PC-9 (cell line): ENCODE results near the gene PAEP. TPM values are rescaled to one million over a fixed set of nuclear protein-coding genes. Genes with fewer than 3 reads are reported as not detected.

Experiments used
- BruUV-seq: library from RNA; stranded (reverse); fragments of 400-500 nt; replicated peaks from 2 replicates; lab custom pipeline; 2021; lab: Mats Ljungman, UMichigan
- CTCF ChIA-PET: fragments of 300-600 bp; sonication (Branson Sonifier 250); formaldehyde crosslinking; loops from one replicate; lab custom pipeline; 2022; ENCODE audit warnings: antibody characterized with exemption; lab: Charles Lee
- POLR2A ChIA-PET: fragments of 300-600 bp; sonication (Branson Sonifier 250); formaldehyde crosslinking; loops from one replicate; lab custom pipeline; 2022; ENCODE audit warnings: antibody characterized with exemption; ENCODE audit not compliant: unreplicated experiment; lab: Charles Lee
- DNase-seq, 2 experiments: peaks; one replicate each; pipeline versions ENCODE4 v3.0.0 to v3.0.0-alpha.2; 2015 to 2022; ENCODE audit warnings: mixed read lengths in 1 of 2
- H2AFZ ChIP-seq: fragments of 200-600 bp; sonication (generic); 2 replicates; pipeline ENCODE4 v1.8.1; 2017; ENCODE audit warnings: antibody characterized with exemption
- H3F3A ChIP-seq: fragments of 200-600 bp; sonication (generic); 2 replicates; pipeline ENCODE4 v1.8.1; 2017; ENCODE audit warnings: antibody characterized with exemption, mild to moderate bottlenecking, low read depth; ENCODE audit not compliant: insufficient read depth
- H3K27ac ChIP-seq: fragments of 200-600 bp; sonication (generic); 2 replicates; pipeline ENCODE4 v1.6.1; 2016; ENCODE audit warnings: mixed run types
- H3K27me3 ChIP-seq: fragments of 200-600 bp; sonication (generic); 2 replicates; pipeline ENCODE4 v1.6.1; 2016; ENCODE audit warnings: low read depth, mixed run types; ENCODE audit not compliant: insufficient read depth
- H3K36me3 ChIP-seq: fragments of 200-600 bp; sonication (generic); 2 replicates; pipeline ENCODE4 v1.6.1; 2016; ENCODE audit warnings: low read depth, mixed run types
- H3K4me1 ChIP-seq: fragments of 200-600 bp; sonication (generic); replicated peaks from 2 replicates; pipeline ENCODE4 v1.6.1; 2016; ENCODE audit warnings: mixed run types; ENCODE audit not compliant: insufficient read depth
- H3K4me2 ChIP-seq: fragments of 200-600 bp; sonication (generic); 2 replicates; pipeline ENCODE4 v1.6.1; 2017; ENCODE audit warnings: mixed run types
- H3K4me3 ChIP-seq: fragments of 200-600 bp; sonication (generic); 2 replicates; pipeline ENCODE4 v1.6.1; 2016; ENCODE audit warnings: mixed run types
- H3K79me2 ChIP-seq: fragments of 200-600 bp; sonication (generic); 2 replicates; pipeline ENCODE4 v1.6.1; 2017; ENCODE audit warnings: low read depth, mixed run types
- H3K9me2 ChIP-seq: fragments of 200-600 bp; sonication (generic); 2 replicates; pipeline ENCODE4 v1.8.1; 2017; ENCODE audit warnings: mild to moderate bottlenecking; ENCODE audit not compliant: insufficient read depth
- H3K9me3 ChIP-seq: fragments of 200-600 bp; sonication (generic); 2 replicates; pipeline ENCODE4 v1.8.1; 2016; ENCODE audit warnings: low read depth; ENCODE audit not compliant: insufficient read depth
- H4K20me1 ChIP-seq: fragments of 200-600 bp; sonication (generic); 2 replicates; pipeline ENCODE4 v1.8.1; 2017; ENCODE audit not compliant: insufficient read depth
- CTCF ChIP-seq: fragments of 200-600 bp; sonication (generic); conservative IDR thresholded peaks from 2 replicates; pipeline ENCODE4 v1.6.1; 2017; ENCODE audit warnings: mixed run types, antibody characterized with exemption, mild to moderate bottlenecking, moderate library complexity
- EZH2 ChIP-seq: fragments of 200-600 bp; sonication (generic); IDR thresholded peaks from 2 replicates; pipeline ENCODE4 v1.8.0; 2017; ENCODE audit warnings: antibody characterized with exemption, low read depth
- intact Hi-C: fragments of 100-400 bp; cut with micrococcal nuclease; formaldehyde crosslinking; loops from one replicate; pipeline ENCODE4 v1.10.0; 2022; ENCODE audit not compliant: unreplicated experiment
- total RNA-seq: library from RNA; stranded (reverse); gene quantifications from 2 replicates; pipeline ENCODE4 v1.2.3, GENCODE V29; 2021

PAEP gene
- total RNA-seq, 1 experiment from 2014 or later, result not detected

GRCh38 chr9:135579889-135580660 is 18.5 kb downstream of the PAEP start:
- DNase-seq, result no peak
- no peak overlapping the region for H3K4me3 ChIP-seq
- no peak overlapping the region for H3K4me2 ChIP-seq
- H3K79me2 ChIP-seq, result no peaks in the 10 kb centered on the region
- POLR2A ChIA-PET, result interaction anchor here (0.6 kb wide), 1 partner anchor 68 kb away, joined by 6 read pairs; no protein-coding TSS in a partner anchor
- TF ChIP-seq CTCF (no peak), EZH2 (no peak)
- CTCF ChIA-PET, result no interaction called here
- no peaks in the 10 kb centered on the region for H3K9me3 ChIP-seq
- no peaks in the 10 kb centered on the region for H3K4me1 ChIP-seq
- no peaks in the 10 kb centered on the region for H3K36me3 ChIP-seq
- no peak overlapping the region for H3K27ac ChIP-seq
- no peaks in the 10 kb centered on the region for H4K20me1 ChIP-seq
- no peaks in the 10 kb centered on the region for H3F3A ChIP-seq
- intact Hi-C loops, result no loop called here
- H3K27me3 ChIP-seq, result peaks cover 61% of the 10 kb centered on the region
- H2AFZ ChIP-seq, result no peak overlapping the region
- H3K9me2 ChIP-seq, result no peaks in the 10 kb centered on the region
- no TSS peak for BruUV-seq

- BruUV-seq, result no TSS peak
- no peaks in the 10 kb centered on the region for H3K79me2 ChIP-seq
- POLR2A ChIA-PET, result interaction anchor here (0.6 kb wide), 1 partner anchor 67 kb away, joined by 6 read pairs; no protein-coding TSS in a partner anchor
- H3K9me2 ChIP-seq, result no peaks in the 10 kb centered on the region
- no peak overlapping the region for H2AFZ ChIP-seq
- TF ChIP-seq EZH2 (no peak), CTCF (no peak)
- intact Hi-C loops, result no loop called here
- no peaks in the 10 kb centered on the region for H3K9me3 ChIP-seq
- H3K4me3 ChIP-seq, result no peak overlapping the region
- no peaks in the 10 kb centered on the region for H4K20me1 ChIP-seq
- CTCF ChIA-PET, result no interaction called here
- H3K4me1 ChIP-seq, result no peaks in the 10 kb centered on the region
- H3F3A ChIP-seq, result no peaks in the 10 kb centered on the region
- H3K27ac ChIP-seq, result no peak overlapping the region
- H3K36me3 ChIP-seq, result no peaks in the 10 kb centered on the region
- H3K27me3 ChIP-seq, result peaks cover 61% of the 10 kb centered on the region
- H3K4me2 ChIP-seq, result no peak overlapping the region
- no peak for DNase-seq
These were observed 19.3 kb downstream of the PAEP start for GRCh38 chr9:135580664-135581380.

- Histone ChIP-seq H4K20me1 (no peaks in the 10 kb centered on the region), H3K9me2 (no peaks in the 10 kb centered on the region), H3K4me2 (no peak overlapping the region), H3K27ac (no peak overlapping the region), H3K79me2 (no peaks in the 10 kb centered on the region), H3K36me3 (no peaks in the 10 kb centered on the region), H3F3A (no peaks in the 10 kb centered on the region), H3K4me3 (no peak overlapping the region), H3K9me3 (no peaks in the 10 kb centered on the region), H2AFZ (no peak overlapping the region), H3K4me1 (no peaks in the 10 kb centered on the region), H3K27me3 (peaks cover 62% of the 10 kb centered on the region)
- POLR2A ChIA-PET, result no interaction called here
- CTCF ChIA-PET, result no interaction called here
- intact Hi-C loops, result no loop called here
- TF ChIP-seq CTCF (no peak), EZH2 (no peak)
- DNase-seq, result no peak
- BruUV-seq, result no TSS peak
These were observed 20.3 kb downstream of the PAEP start for GRCh38 chr9:135581636-135582426.
